MV-4-11 (cell line): Measurements from ENCODE around the gene CRB1.

Source experiments
- DNase-seq: peaks from one replicate; lab custom pipeline; 2025; lab: John Stamatoyannopoulos, UW

Gene CRB1

DNA sequence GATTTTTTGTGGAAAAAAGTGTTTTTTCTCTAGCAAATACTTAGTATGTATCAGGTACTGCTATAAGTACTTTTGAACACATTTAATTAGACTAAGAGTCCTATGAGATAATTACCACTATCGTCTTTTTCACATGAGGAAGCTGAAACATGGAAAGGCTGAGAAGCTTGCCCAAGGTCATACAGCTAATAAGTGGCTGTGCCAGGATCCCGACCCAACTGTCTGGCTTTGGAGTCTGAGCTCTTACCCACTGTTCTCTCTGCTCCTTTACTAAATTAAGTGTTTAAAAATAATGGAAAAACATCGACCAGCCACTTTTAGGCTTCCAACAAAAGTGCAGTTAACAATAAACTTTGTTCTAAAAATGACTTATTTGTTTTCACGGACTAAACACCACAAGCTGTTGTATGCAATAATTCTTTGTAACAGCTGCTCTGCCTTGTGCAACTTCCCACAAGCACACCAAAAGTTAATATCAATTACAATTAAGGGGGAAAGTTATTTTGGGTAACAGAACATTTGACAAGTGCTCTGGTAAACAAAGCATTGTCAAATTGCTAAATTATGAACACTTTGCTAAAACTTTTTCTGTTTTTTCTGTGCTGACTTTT is 75.7 kb downstream of the CRB1 start:
- DNase-seq = no peak

GRCh38 chr1:197351821-197352440 is 83.9 kb downstream of the CRB1 start:
- no peak for DNase-seq

GRCh38 chr1:197355248-197355995 is 87.4 kb downstream of the CRB1 start:
- DNase-seq = no peak

GRCh38 chr1:197356723-197357533 is 88.9 kb downstream of the CRB1 start:
- no peak for DNase-seq

- no peak for DNase-seq
Observed at GRCh38 chr1:197358959-197359358, 90.9 kb downstream of the CRB1 start.

- no peak for DNase-seq
Observed at GRCh38 chr1:197360068-197360467, 92.0 kb downstream of the CRB1 start.

GRCh38 chr1:197362871-197363270 is 94.8 kb downstream of the CRB1 start:
- no peak for DNase-seq

- DNase-seq = no peak
Observed at GRCh38 chr1:197363855-197364254, 95.8 kb downstream of the CRB1 start.

GRCh38 chr1:197366996-197367395 is 98.9 kb downstream of the CRB1 start:
- no peak for DNase-seq

GRCh38 chr1:197367627-197368026 is 99.6 kb downstream of the CRB1 start:
- DNase-seq = no peak

GRCh38 chr1:197374428-197374827 is 106.4 kb downstream of the CRB1 start:
- no peak for DNase-seq

- DNase-seq = no peak
Observed at GRCh38 chr1:197384471-197384870, 116.4 kb downstream of the CRB1 start.

- DNase-seq = no peak
Observed at GRCh38 chr1:197388801-197389200, 120.7 kb downstream of the CRB1 start.

- DNase-seq = no peak
Observed at GRCh38 chr1:197390856-197391255, 122.8 kb downstream of the CRB1 start.

DNA sequence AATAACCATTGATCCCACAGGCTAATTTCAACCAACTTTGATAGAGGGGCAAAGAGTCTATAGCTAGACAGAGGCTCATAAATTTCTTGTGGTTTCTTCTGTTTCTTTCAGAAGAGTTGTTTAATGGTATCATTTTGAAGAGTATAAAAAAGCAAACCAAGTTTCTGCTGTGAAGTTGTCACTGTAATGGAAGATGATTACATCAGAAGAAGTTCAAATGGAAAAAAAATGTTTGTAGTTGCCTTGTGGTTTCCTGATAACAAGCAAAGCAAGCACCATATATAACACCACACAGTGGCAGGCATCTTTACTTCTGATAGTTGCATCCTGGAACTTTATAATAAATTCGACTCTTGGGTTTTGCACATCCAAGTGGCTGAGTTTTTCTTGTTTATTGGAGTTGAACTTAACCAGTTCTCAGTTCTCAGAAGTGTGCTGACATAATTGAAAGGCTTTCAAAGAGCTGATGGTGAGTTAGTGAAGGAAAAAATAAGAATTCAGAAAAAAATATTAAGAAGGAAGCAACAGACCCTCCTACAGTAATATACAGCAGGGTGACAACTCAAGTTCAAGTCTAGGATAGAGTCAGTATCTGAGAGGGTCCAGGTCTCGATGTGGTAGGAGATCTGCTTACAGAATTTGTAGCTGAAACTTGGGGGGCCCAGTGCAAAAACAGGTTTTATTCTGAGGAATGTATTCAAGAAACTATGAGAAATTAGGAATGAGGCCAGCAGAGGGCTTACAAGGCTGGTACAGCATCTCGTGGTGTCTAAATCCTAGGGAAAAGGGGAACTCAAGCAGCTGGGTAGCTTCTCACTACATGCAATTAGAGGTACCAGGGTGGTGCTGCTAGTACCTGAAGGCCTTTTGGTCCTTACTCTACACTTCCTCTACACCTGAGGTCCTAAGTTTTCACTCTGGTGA is 123.5 kb downstream of the CRB1 start:
- DNase-seq = peak; percentile 29

GRCh38 chr1:197392541-197392940 is 124.5 kb downstream of the CRB1 start:
- no peak for DNase-seq

DNA sequence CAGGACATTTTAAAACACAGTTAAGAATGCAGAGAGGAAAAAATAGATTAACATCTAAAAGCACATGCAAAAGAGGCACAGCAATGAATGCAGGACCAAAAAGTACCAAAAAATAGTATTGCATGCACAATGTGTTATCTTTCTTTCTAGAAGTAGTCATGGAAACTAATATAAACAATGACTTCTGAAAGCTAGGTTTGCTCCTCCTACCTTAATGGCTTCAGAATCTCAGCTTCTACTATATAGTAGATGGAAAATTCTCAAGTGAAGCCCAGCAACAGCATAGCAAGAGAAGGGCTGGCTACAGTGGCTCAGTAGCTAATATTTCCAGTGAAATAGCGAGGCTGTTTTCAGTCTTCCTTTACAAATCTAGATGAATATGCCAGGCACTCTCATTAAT is 125.1 kb downstream of the CRB1 start:
- DNase-seq = no peak

DNA sequence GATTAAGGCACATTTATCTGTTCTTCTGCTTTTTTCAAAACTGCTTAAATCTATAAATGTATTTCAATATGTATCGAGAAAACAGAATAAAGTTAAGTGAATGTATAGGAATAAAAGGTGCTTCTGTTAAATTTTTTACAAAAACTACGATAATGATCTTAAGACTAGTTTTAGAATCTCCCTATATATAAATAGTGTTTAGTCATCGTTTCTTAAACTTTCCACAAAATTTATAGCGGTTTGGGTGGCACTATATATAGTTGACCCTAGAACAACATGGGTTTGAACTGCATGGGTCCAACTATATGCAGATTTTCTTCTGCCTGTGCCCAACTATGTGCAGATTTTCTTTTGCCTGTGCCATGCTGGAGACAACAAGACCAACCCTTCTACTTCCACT is 125.7 kb downstream of the CRB1 start:
- DNase-seq = no peak

GRCh38 chr1:197394831-197395608 is 127.0 kb downstream of the CRB1 start:
- DNase-seq = no peak

GRCh38 chr1:197397895-197398294 is 129.8 kb downstream of the CRB1 start:
- no peak for DNase-seq
